GM18526 (cell line): ENCODE measurements around the gene SRBD1.

Experiments used
- POLR2A ChIP-seq: IDR thresholded peaks from 3 replicates; pipeline ENCODE4 v1.6.1; 2011; ENCODE audit not compliant: insufficient read length; ENCODE audit errors: extremely low read depth

Gene SRBD1

DNA sequence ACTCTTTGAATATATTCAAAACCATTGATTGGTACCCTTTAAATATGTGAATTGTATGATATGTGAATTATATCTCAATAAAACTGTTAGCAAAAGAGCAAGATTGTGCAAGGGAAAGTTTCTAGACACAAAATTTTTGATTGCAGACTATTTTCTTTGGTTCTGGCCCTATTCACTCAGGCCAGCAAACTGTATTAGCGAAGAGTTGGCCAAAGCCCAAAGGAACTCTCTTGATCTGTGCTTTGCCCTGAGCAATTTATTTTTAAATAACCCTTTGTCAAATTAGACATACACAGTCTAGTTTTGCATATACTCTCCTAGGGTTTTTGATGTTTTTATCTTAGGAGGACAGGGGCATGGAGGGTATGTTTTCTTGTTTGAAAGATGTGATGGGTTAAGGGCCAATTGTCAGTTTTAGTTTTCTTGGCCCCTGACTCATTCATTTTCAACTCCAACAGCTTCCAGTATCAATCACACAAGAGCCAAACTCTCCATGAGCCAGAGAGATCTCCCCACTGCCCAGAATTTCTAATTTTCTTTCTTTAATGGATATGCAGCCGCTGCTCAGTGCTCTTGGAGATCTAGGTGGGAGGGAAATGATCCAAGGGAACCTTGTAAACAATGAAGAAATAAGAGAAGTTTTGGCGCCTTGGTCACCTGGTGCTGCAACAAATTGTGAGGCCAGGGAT lies 231.5 kb downstream of the SRBD1 start:
- no peak for TF ChIP-seq POLR2A

- no peak for TF ChIP-seq POLR2A
Measured at GRCh38 chr2:45373534-45373933, 237.5 kb downstream of the SRBD1 start.

DNA sequence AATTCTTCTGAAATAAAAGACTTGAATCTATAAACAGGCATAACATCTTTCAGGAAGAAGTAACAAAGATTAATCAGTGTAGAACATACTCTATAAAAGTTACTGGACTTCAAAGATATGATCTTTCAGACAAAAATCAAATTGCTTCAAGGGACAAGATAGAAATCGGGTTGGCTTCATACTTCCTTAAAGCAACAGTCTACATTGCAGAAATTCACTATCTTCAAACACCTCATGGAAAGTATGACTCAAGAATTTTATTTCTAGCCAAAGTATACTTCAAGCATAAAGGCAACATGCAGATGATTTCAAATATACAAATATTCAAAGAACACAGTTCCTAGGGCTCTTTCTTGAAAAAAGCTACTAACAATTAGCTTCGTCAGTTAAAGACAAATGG lies 240.7 kb downstream of the SRBD1 start:
- no peak for TF ChIP-seq POLR2A

- no peak for TF ChIP-seq POLR2A
Measured at GRCh38 chr2:45368792-45369191, 242.3 kb downstream of the SRBD1 start.

DNA sequence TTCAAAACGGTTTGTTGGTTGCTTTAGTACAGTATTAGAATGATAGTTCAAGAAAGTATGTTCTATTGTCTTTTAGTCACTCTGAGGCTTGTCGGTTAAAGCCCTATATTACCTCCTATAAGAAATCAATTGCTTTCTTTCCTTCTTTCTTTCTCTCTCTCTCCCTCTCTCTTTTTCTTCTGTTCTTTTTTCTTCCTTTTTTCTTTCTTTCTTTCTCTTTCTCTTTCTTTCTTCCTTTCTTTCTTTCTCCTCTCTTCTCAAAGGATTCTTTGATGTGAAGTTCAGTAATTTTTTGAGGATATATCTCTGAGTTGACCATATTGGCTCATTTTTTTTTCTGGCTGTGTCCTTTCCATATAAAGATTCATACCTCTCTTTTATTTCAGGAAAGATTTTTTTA lies 249.4 kb downstream of the SRBD1 start:
- no peak for TF ChIP-seq POLR2A

DNA sequence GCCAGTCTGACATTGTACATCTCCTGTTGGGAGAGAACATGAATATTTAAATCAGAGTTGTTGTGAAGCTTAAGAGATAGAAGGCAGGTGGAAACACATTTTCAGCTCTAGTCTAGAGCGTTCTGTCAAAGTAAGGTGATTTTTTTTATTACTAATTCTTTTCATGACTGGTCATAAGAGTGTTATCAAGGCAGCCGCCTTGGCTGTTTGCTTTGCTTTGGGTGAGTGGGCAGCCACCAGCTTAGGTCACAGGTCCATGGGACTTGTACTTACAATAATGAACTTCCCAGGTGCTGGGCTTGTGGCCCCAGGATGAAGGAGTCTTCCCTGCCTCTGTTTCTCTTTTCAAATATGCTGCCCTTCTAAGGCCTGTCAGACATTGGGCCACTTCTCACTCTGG lies 256.3 kb downstream of the SRBD1 start:
- no peak for TF ChIP-seq POLR2A

DNA sequence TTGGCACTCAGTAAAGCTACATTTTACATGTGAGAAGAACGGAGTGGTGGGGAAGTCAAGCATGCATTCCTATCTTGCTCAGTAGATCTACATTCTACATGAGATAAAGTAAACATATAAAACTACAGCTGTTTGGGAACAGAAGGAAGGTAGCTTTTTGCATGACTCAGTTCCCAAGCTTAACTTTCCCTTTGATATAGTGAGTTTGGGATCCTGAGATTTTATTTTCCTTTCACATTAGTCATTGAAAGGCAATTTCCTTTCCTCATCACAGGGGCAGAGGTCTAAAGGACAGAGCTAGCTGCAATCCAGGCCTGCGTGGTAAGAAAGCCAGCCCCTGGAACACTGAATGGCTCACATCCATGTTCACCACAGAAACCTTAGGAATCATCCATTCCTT lies 257.2 kb downstream of the SRBD1 start:
- TF ChIP-seq POLR2A: no peak

DNA sequence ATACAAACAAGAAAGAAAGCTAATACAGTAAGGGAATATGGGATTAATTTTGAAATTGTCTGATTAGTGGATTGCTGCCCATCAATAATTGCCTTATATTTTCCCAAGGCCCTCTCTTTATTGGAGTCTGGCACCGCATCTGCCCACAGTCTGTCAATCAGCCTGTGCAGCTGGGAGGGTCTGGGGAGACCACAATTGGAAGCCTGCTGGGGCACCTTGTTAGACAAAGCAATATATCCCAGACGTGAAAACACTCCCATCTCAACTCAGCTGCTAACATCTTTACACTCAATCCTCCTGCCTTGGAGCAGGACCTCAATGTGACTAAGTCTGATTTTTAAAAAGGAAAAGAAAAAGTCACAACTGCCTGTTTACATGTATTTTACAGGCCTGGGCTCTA lies 258.6 kb downstream of the SRBD1 start:
- TF ChIP-seq POLR2A: no peak

DNA sequence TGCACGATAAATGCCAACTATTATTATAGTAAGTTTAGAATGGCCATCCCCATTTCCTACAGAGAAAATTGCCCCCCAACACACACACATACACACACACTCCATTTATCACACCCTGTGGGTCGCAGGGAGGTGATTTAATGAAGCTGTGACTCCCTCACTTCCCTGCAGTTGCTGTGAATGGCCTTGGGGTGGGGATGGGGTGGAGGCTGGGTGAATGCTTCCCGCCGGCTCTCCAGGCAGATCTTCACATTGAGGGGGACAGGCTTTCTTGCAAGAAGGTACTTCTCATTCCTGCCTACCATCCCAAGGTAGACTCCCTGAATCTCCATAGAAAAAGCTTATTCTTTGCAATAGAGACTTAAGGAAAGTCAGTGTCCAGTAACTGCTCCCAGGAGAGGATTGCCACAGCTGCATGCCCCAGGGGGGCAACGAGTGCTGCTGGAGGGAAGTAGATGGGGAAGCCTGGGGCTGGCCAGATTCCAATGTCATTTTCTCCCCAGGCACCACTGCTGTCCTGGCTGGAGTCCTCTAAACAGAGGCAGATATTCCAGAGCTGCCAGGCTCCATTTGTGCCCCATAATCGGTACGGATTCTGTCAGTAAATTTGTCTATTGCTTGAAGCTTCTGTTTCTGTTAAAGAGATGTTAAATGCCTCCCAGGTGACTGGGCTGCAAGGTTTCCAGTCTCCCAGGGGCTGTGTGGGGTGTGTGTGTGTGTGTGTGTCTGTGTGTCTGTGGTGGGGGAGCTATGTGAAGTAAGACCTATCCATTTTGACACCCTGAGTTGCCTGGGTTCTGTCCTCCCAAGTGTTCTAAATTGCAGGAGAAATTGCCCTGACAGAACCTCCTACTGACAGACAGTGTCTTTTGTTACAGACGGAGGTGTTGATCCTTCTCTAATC lies 265.5 kb downstream of the SRBD1 start:
- no peak for TF ChIP-seq POLR2A

GRCh38 chr2:45344502-45344901 lies 266.6 kb downstream of the SRBD1 start:
- TF ChIP-seq POLR2A: no peak

DNA sequence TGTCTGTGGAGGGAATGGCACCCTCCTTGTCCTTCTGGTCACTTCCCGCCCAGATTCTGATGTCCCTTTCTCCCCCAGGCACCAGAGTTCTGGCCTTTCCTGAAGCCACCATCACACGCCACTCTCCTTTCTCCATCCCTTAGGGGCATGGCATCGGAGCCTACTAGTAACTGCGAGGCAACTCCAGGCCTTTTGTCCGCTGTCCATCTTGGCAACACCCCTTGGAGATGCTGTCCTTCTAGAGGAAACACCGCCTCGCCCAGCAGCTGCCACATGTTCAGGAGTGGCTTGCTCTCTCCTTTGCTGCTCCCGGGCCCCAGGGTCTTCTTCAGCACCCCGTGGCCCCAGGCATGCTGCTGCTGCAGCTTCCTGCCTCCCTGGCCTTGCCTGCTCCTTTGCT lies 267.0 kb downstream of the SRBD1 start:
- TF ChIP-seq POLR2A: no peak

DNA sequence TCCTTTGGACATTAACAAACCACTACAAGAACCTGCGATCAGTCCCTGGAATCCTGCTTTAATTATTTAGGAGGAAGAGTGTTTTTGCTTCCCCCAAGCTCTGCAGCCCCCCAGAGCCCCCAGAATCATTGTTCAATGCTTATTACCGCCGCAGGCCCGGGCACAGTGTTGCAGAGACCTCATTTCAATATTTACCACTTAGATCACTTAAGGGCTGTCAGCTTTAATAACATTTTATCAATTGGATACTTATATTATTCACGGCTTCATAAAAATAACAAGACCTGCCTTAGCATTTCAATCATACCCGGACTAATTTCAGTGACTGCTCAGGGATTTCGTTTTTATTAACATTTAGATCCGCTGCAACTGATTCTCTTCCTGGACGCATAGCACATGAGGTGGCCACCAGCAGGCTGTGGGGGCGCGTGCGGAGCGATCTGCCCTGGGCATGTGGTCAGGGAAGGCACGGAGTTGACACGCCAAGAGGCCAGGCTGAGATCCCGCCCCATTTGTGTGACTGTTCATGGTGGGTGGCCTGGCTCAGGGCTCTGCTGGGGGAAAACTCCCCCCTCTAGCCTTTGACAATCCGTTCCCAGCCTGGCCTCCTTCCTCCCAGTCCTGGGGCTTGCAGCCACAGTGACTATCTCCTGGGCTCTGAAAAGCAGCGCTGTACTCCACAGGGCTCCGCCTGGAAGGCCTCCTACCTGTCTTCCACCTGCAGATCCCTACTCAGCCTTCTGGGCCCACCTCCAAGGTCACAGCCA lies 267.6 kb downstream of the SRBD1 start:
- TF ChIP-seq POLR2A: no peak

- TF ChIP-seq POLR2A: no peak
Measured at GRCh38 chr2:45340318-45340717, 270.7 kb downstream of the SRBD1 start.

- TF ChIP-seq POLR2A: no peak
Measured at GRCh38 chr2:45339253-45339652, 271.8 kb downstream of the SRBD1 start.
